Heart left ventricle (tissue), 13 donors: ENCODE measurements around the gene SLFN12L.

Source experiments
- CTCF ChIP-seq, 12 donors: fragments of 200-600 bp; sonication (generic) in 4 of 12; IDR thresholded peaks; one replicate each; pipeline versions ENCODE4 v1.5.0 to v1.8.0; 2018 to 2022; ENCODE audit warnings: antibody characterized with exemption in 12 of 12, mild to moderate bottlenecking in 5 of 12
- POLR2A ChIP-seq, 2 donors: fragments of 450-650 bp; IDR thresholded peaks; one replicate each; pipeline ENCODE4 v1.6.1; 2017; ENCODE audit warnings: antibody characterized with exemption in 2 of 2, mild to moderate bottlenecking in 2 of 2, moderate library complexity in 2 of 2
- donor health status: ischemic (EF 13 %, LVEDD 7.1; RV severe dilation, severe dysfunction).
- donor health status: DM: no; HTN: yes; CAD: no.
- donor health status: DM: no; HTN: no; CAD: no.
- donor health status: ischemic (EF 25% LVEDD 6.9; RV normal size, moderate dysfunction).
- donor health status: ischemic (EF 25% LVEDD 5.7; RV mildly dilated, moderate dysfunction).
- donor health status: ischemic (EF 35%, LVEDD 5.7; RV mildly dilated, moderate dysfunction).
- donor health status: nonischemic (EF 11% LVEDD 7.7; RV severe dilation, severe dysfunction).
- donor health status: DM: yes; HTN: yes; CAD: no.
- donor health status: PGD.
- donor health status: ischemic (EF 29% LVEDD 5.4; RV normal size, mild dysfunction).
- donor health status: nonischemic (EF 23%, LVEDD 6.1; RV moderate dilation, normal function).

- no peak for TF ChIP-seq CTCF (IDR thresholded peaks at IDR 0.05)
- no peak for TF ChIP-seq POLR2A (IDR thresholded peaks at IDR 0.05)
Measured at GRCh38 chr17:35546487-35546886, 9.0 kb upstream of the SLFN12L start.
